Osteoblast (primary cell): Measurements from ENCODE around the gene KIAA1614. TPM values are rescaled to one million over a fixed set of nuclear protein-coding genes. Genes with fewer than 3 reads are reported as not detected.

Experiments used
- DNase-seq: peaks from one replicate; pipeline ENCODE4 v3.0.0; 2011; ENCODE audit warnings: low spot score, mixed read lengths; ENCODE audit not compliant: insufficient read length; ENCODE audit errors: missing footprints
- H2AFZ ChIP-seq: 2 replicates; pipeline ENCODE4 v1.6.0; 2011; ENCODE audit warnings: mild to moderate bottlenecking, low read length
- H3K27ac ChIP-seq: 2 replicates; pipeline ENCODE4 v1.5.1; 2011; ENCODE audit warnings: mild to moderate bottlenecking, low read depth, low read length, moderate library complexity
- H3K27me3 ChIP-seq: 2 replicates; pipeline ENCODE4 v1.6.0; 2012; ENCODE audit warnings: mild to moderate bottlenecking, control low read depth, inconsistent platforms, low read length, moderate library complexity; ENCODE audit not compliant: insufficient read depth
- H3K36me3 ChIP-seq: 2 replicates; pipeline ENCODE4 v1.5.1; 2011; ENCODE audit warnings: mild to moderate bottlenecking, low read length, control low read depth, moderate library complexity; ENCODE audit not compliant: insufficient read depth
- H3K4me1 ChIP-seq: 2 replicates; pipeline ENCODE4 v1.5.1; 2011; ENCODE audit warnings: mild to moderate bottlenecking, low read length, control low read depth, moderate library complexity; ENCODE audit not compliant: insufficient read depth
- H3K4me2 ChIP-seq: 2 replicates; pipeline ENCODE4 v1.6.0; 2011; ENCODE audit warnings: mild to moderate bottlenecking, low read length; ENCODE audit not compliant: insufficient read depth
- H3K4me3 ChIP-seq: fragments of 200-600 bp; sonication (generic); 3 replicates; pipeline ENCODE4 v1.5.1; 2012; ENCODE audit warnings: mild to moderate bottlenecking, low read length, inconsistent platforms; ENCODE audit not compliant: insufficient read depth
- H3K79me2 ChIP-seq: 2 replicates; pipeline ENCODE4 v1.6.0; 2012; ENCODE audit warnings: mild to moderate bottlenecking, low read length, control low read depth, inconsistent platforms; ENCODE audit not compliant: insufficient read depth
- H3K9me3 ChIP-seq: 2 replicates; pipeline ENCODE4 v1.5.1; 2011; ENCODE audit warnings: low read depth, low read length, control low read depth
- H4K20me1 ChIP-seq: 2 replicates; pipeline ENCODE4 v1.6.0; 2012; ENCODE audit warnings: mild to moderate bottlenecking, low read length, control low read depth; ENCODE audit not compliant: insufficient read depth
- CTCF ChIP-seq: IDR thresholded peaks from 2 replicates; pipeline ENCODE4 v1.5.1; 2011; ENCODE audit warnings: mild to moderate bottlenecking, low read depth, low read length, moderate library complexity; ENCODE audit errors: extremely low read depth
- total RNA-seq: library from RNA; depleted of rRNA; stranded (reverse); fragments of >200 nt; gene quantifications from 2 replicates; pipeline ENCODE4 v1.2.3, GENCODE V29; 2012

Gene KIAA1614
- total RNA-seq, 1 donor, result 12.7 TPM

- no peaks in the 10 kb centered on the region for H3K79me2 ChIP-seq
- peaks cover 2% of the 10 kb centered on the region for H3K36me3 ChIP-seq
- TF ChIP-seq CTCF, result no peak
- no peaks in the 10 kb centered on the region for H3K4me1 ChIP-seq
- H3K4me2 ChIP-seq, result no peak overlapping the region
- H3K4me3 ChIP-seq, result no peak overlapping the region
- peaks cover 18% of the 10 kb centered on the region for H4K20me1 ChIP-seq
- peak; percentile 83 for DNase-seq
- H3K27ac ChIP-seq, result no peak overlapping the region
- no peaks in the 10 kb centered on the region for H3K27me3 ChIP-seq
- no peak overlapping the region for H2AFZ ChIP-seq
- H3K9me3 ChIP-seq, result no peaks in the 10 kb centered on the region
Measured at GRCh38 chr1:180923021-180923841, 10.5 kb downstream of the KIAA1614 start.

- peak; percentile 78 for DNase-seq
- TF ChIP-seq CTCF, result no peak
- no peaks in the 10 kb centered on the region for H3K9me3 ChIP-seq
- H3K4me1 ChIP-seq, result no peaks in the 10 kb centered on the region
- no peak overlapping the region for H3K4me2 ChIP-seq
- H4K20me1 ChIP-seq, result peaks cover 21% of the 10 kb centered on the region
- H2AFZ ChIP-seq, result no peak overlapping the region
- H3K27ac ChIP-seq, result no peak overlapping the region
- H3K36me3 ChIP-seq, result no peaks in the 10 kb centered on the region
- H3K4me3 ChIP-seq, result no peak overlapping the region
- H3K79me2 ChIP-seq, result no peaks in the 10 kb centered on the region
- H3K27me3 ChIP-seq, result no peaks in the 10 kb centered on the region
Measured at GRCh38 chr1:180923887-180924286, 11.2 kb downstream of the KIAA1614 start.

GRCh38 chr1:180924939-180925338 lies 12.2 kb downstream of the KIAA1614 start:
- Histone ChIP-seq H3K79me2 (no peaks in the 10 kb centered on the region), H4K20me1 (peaks cover 21% of the 10 kb centered on the region), H3K27me3 (no peaks in the 10 kb centered on the region), H3K4me2 (no peak overlapping the region), H3K36me3 (peaks cover 3% of the 10 kb centered on the region), H3K4me1 (no peaks in the 10 kb centered on the region), H2AFZ (no peak overlapping the region), H3K4me3 (no peak overlapping the region), H3K27ac (no peak overlapping the region), H3K9me3 (no peaks in the 10 kb centered on the region)
- no peak for TF ChIP-seq CTCF
- peak; percentile 26 for DNase-seq

- H3K27ac ChIP-seq, result no peak overlapping the region
- no peak overlapping the region for H2AFZ ChIP-seq
- no peaks in the 10 kb centered on the region for H3K9me3 ChIP-seq
- peaks cover 21% of the 10 kb centered on the region for H4K20me1 ChIP-seq
- H3K4me1 ChIP-seq, result no peaks in the 10 kb centered on the region
- no peak overlapping the region for H3K4me2 ChIP-seq
- H3K4me3 ChIP-seq, result no peak overlapping the region
- DNase-seq, result peak; percentile 81
- H3K36me3 ChIP-seq, result peaks cover 3% of the 10 kb centered on the region
- H3K27me3 ChIP-seq, result no peaks in the 10 kb centered on the region
- no peaks in the 10 kb centered on the region for H3K79me2 ChIP-seq
- TF ChIP-seq CTCF, result no peak
Measured at GRCh38 chr1:180925471-180926051, 12.9 kb downstream of the KIAA1614 start.
